ENCODE data around the gene ZNF33A. TPM values are rescaled to one million over a fixed set of nuclear protein-coding genes. Genes with fewer than 3 reads are reported as not detected.
A peak's percentile ranks its signal among the peaks of the same experiment; 100 is the strongest.
"Not testable (repeated sequence)": the region's sequence is repeated elsewhere in the genome, so short reads cannot be mapped to it uniquely, and the experiment has no call there.

The ZNF33A gene
- total and polyA plus RNA-seq, 11 donors, result 8.9 to 29.7 (median 18.3) TPM

GRCh38 chr10:38007551-38007950 lies 2.9 kb upstream of the ZNF33A start:
- Histone ChIP-seq H3K36me3 (peaks cover 0 to 2% (median 0%) of the 10 kb centered on the region in 9 donors), H3K4me3 (no peak overlapping the region), H3K27me3 (no peaks in the 10 kb centered on the region), H3K9me3 (peaks cover 0 to 4% (median 0%) of the 10 kb centered on the region in 12 donors), H3K4me1 (peaks cover 0 to 19% (median 7%) of the 10 kb centered on the region in 12 donors), H3K27ac (no peak overlapping the region)
- TF ChIP-seq POLR2A (IDR thresholded peaks at IDR 0.05) (no peak), CTCF (IDR thresholded peaks at IDR 0.05) (no peak)
- intact Hi-C loops (cut with DNase I), result no loop called here
- no peak for ATAC-seq
- no peak for DNase-seq

- Histone ChIP-seq H3K4me1 (peaks cover 0 to 19% (median 7%) of the 10 kb centered on the region in 12 donors), H3K4me3 (no peak overlapping the region), H3K36me3 (peaks cover 0 to 7% (median 0%) of the 10 kb centered on the region in 9 donors), H3K9me3 (peaks cover 0 to 4% (median 0%) of the 10 kb centered on the region in 12 donors), H3K27ac (no peak overlapping the region), H3K27me3 (no peaks in the 10 kb centered on the region)
- TF ChIP-seq CTCF (IDR thresholded peaks at IDR 0.05), result no peak
- TF ChIP-seq POLR2A (IDR thresholded peaks at IDR 0.05), result no peak
- no peak for ATAC-seq
- no peak for DNase-seq
- WGBS, 4 donors, result 78 to 86% (median 83%) methylated on average over 3 of the region's 3 CpGs
- intact Hi-C loops (cut with DNase I), result no loop called here
Measured at GRCh38 chr10:38007991-38008390, 2.5 kb upstream of the ZNF33A start.

GRCh38 chr10:38016354-38016753 lies 5.9 kb downstream of the ZNF33A start:
- peaks cover 0 to 87% (median 67%) of the 10 kb centered on the region in 9 donors for H3K36me3 ChIP-seq

GRCh38 chr10:38019124-38019523 lies 8.6 kb downstream of the ZNF33A start:
- not testable (repeated sequence) for H3K4me3 ChIP-seq, H3K9me3 ChIP-seq, H3K27ac ChIP-seq, H3K27me3 ChIP-seq, ATAC-seq, DNase-seq, H3K4me1 ChIP-seq
- intact Hi-C loops (cut with DNase I), result loop anchor here in 4 of 10 donors (10.0 kb wide), 2 partner anchors 76 to 164 kb away; partner anchors contain the start of genes ZNF37A (in 3 of the 4) and ZNF248 (in 1 of the 4)
- WGBS, 4 donors, result 50 to 70% (median 68%) methylated on average over 3 to 4 of the region's 4 CpGs
- peaks cover 0 to 100% (median 90%) of the 10 kb centered on the region in 9 donors for H3K36me3 ChIP-seq

More at GRCh38 chr10:38016354-38016753, 5.9 kb downstream of the ZNF33A start:
- H3K4me1 ChIP-seq, result peaks cover 0 to 10% (median 6%) of the 10 kb centered on the region in 12 donors
- intact Hi-C loops (cut with DNase I), result loop anchor here in 4 of 10 donors (2.0 to 10.0 kb wide), 3 partner anchors 24 to 162 kb away; partner anchors contain the start of genes ZNF37A (in 3 of the 4) and ZNF248 (in 1 of the 4)
- H3K27ac ChIP-seq, result no peak overlapping the region
- TF ChIP-seq POLR2A (IDR thresholded peaks at IDR 0.05) (no peak), CTCF (IDR thresholded peaks at IDR 0.05) (no peak)
- H3K9me3 ChIP-seq, result peaks cover 0 to 6% (median 0%) of the 10 kb centered on the region in 12 donors
- ATAC-seq (no peak), DNase-seq (no peak)
- 80 to 83% (median 82%) methylated on average over 1 of the region's 1 CpG for WGBS, 4 donors
- H3K4me3 ChIP-seq, result no peak overlapping the region
- no peaks in the 10 kb centered on the region for H3K27me3 ChIP-seq

- TF ChIP-seq POLR2A (IDR thresholded peaks at IDR 0.05), result no peak
- no peak for TF ChIP-seq CTCF (IDR thresholded peaks at IDR 0.05)
- intact Hi-C loops (cut with DNase I), result no loop called here
- DNase-seq, result no peak
- Histone ChIP-seq H3K27me3 (no peaks in the 10 kb centered on the region), H3K36me3 (peaks cover 0 to 98% (median 78%) of the 10 kb centered on the region in 9 donors), H3K4me3 (no peak overlapping the region), H3K4me1 (no peaks in the 10 kb centered on the region), H3K27ac (no peak overlapping the region), H3K9me3 (no peaks in the 10 kb centered on the region)
- whole genome bisulfite sequencing, 4 donors, result 82 to 93% (median 84%) methylated on average over 3 of the region's 3 CpGs
- ATAC-seq, result peak in 1 of 4 donors; percentile 42
Measured at GRCh38 chr10:38025283-38025682, 14.8 kb downstream of the ZNF33A start.

All from heart left ventricle (tissue), 16 donors.